ENCODE results near the gene MED15. TPM values are rescaled to one million over a fixed set of nuclear protein-coding genes. Genes with fewer than 3 reads are reported as not detected.
"Not testable (repeated sequence)": the region's sequence is repeated elsewhere in the genome, so short reads cannot be mapped to it uniquely, and the experiment has no call there.

MED15 gene
- total and polyA plus RNA-seq, 10 donors, result 32.2 to 162 (median 89.7) TPM

- Histone ChIP-seq H3K9me3 (no peaks in the 10 kb centered on the region), H3K27ac (no peak overlapping the region), H3K4me1 (peaks cover 0 to 10% (median 0%) of the 10 kb centered on the region in 6 donors), H3K4me3 (no peak overlapping the region), H3K27me3 (replicated peaks in 1 of 7) (no peaks in the 10 kb centered on the region), H3K36me3 (peaks cover 0 to 22% (median 0%) of the 10 kb centered on the region in 6 donors)
- TF ChIP-seq POLR2A (IDR thresholded peaks at IDR 0.05), result no peak
- no peak for TF ChIP-seq POLR2AphosphoS5 (IDR thresholded peaks at IDR 0.05)
- no peak for TF ChIP-seq CTCF (IDR thresholded peaks at IDR 0.05 in 8 of 11, conservative IDR thresholded peaks at IDR 0.05 in 3 of 11)
- no peak for DNase-seq
- 91 to 98% (median 95%) methylated on average over 1 of the region's 1 CpG for WGBS, 5 donors
- intact Hi-C loops (cut with DNase I; ENCODE audit: low total_unique reads), result no loop called here
Observed at GRCh38 chr22:20479612-20480196, 27.7 kb upstream of the MED15 start.

- DNase-seq; H3K4me3 ChIP-seq; intact Hi-C loops (cut with DNase I; ENCODE audit: low total_unique reads); H3K9me3 ChIP-seq; H3K4me1 ChIP-seq; H3K27me3 ChIP-seq (replicated peaks in 1 of 7); H3K27ac ChIP-seq: not testable (repeated sequence)
- WGBS, 5 donors, result 90 to 97% (median 97%) methylated on average over 4 to 7 of the region's 7 CpGs
- peaks cover 0 to 51% (median 3%) of the 10 kb centered on the region in 6 donors for H3K36me3 ChIP-seq
Observed at GRCh38 chr22:20483143-20483506, 24.3 kb upstream of the MED15 start.

GRCh38 chr22:20483771-20484170 is 23.6 kb upstream of the MED15 start:
- Histone ChIP-seq H3K9me3 (no peaks in the 10 kb centered on the region), H3K36me3 (peaks cover 0 to 57% (median 6%) of the 10 kb centered on the region in 6 donors), H3K27me3 (replicated peaks in 1 of 7) (no peaks in the 10 kb centered on the region), H3K4me1 (no peaks in the 10 kb centered on the region), H3K4me3 (no peak overlapping the region), H3K27ac (no peak overlapping the region)
- WGBS, 5 donors, result 95 to 99% (median 97%) methylated on average over 14 of the region's 14 CpGs
- intact Hi-C loops (cut with DNase I; ENCODE audit: low total_unique reads), result no loop called here
- no peak for DNase-seq
- no peak for TF ChIP-seq POLR2A (IDR thresholded peaks at IDR 0.05)
- TF ChIP-seq CTCF (IDR thresholded peaks at IDR 0.05 in 8 of 11, conservative IDR thresholded peaks at IDR 0.05 in 3 of 11), result no peak
- no peak for TF ChIP-seq POLR2AphosphoS5 (IDR thresholded peaks at IDR 0.05)

- no peak for TF ChIP-seq POLR2AphosphoS5 (IDR thresholded peaks at IDR 0.05)
- TF ChIP-seq CTCF (IDR thresholded peaks at IDR 0.05 in 8 of 11, conservative IDR thresholded peaks at IDR 0.05 in 3 of 11), result no peak
- no peak for TF ChIP-seq POLR2A (IDR thresholded peaks at IDR 0.05)
- Histone ChIP-seq H3K36me3 (peaks cover 0 to 63% (median 9%) of the 10 kb centered on the region in 6 donors), H3K9me3 (no peaks in the 10 kb centered on the region), H3K4me1 (peaks cover 0 to 3% (median 0%) of the 10 kb centered on the region in 6 donors), H3K27me3 (replicated peaks in 1 of 7) (no peaks in the 10 kb centered on the region), H3K4me3 (no peak overlapping the region), H3K27ac (no peak overlapping the region)
- 91 to 96% (median 93%) methylated on average over 4 of the region's 4 CpGs for WGBS, 5 donors
- intact Hi-C loops (cut with DNase I; ENCODE audit: low total_unique reads), result no loop called here
- DNase-seq, result no peak
Observed at GRCh38 chr22:20484948-20485683, 22.3 kb upstream of the MED15 start.
